ENCODE results near the gene FOXL3. TPM values are rescaled to one million over a fixed set of nuclear protein-coding genes. Genes with fewer than 3 reads are reported as not detected.

The FOXL3 gene
- total and polyA plus RNA-seq, 4 donors, result not detected

DNA sequence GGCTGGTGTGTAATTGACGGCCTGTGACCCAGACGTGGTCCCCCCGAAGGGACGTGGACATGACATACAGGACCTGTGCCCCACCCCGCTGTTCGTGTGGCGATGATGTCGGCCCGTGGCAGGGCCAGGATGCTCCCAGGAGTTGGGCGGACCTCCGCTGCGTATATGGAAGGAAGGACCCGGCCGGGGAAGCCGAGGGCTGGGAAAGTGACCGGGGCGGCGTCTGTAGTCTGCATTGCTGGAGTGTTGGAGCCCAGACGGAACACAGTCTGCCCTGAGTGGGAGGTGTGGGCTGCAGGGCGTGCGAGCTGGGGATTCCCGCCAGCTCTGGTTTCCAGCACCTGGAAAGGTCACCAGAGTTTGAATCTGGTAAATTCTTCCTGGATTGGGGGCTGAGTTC is 45.0 kb upstream of the FOXL3 start:
- 91% methylated on average over 22 of the region's 22 CpGs for WGBS, 2 donors

GRCh38 chr7:245574-246295 is 44.2 kb upstream of the FOXL3 start:
- H3K4me3 ChIP-seq, result no peak overlapping the region
- H3K27me3 ChIP-seq (ENCODE audit: control insufficient read depth in 3 of 3, insufficient read depth in 3 of 3, low read length in 2 of 3), result no peaks in the 10 kb centered on the region
- no peaks in the 10 kb centered on the region for H3K9me3 ChIP-seq (ENCODE audit: control insufficient read depth in 4 of 4, insufficient read depth in 3 of 4, low read length in 3 of 4)
- H3K27ac ChIP-seq (ENCODE audit: low read depth in 1 of 2, low read length in 1 of 2), result no peak overlapping the region
- no peak for ATAC-seq (ENCODE audit: insufficient read depth, low FRiP score)
- no peaks in the 10 kb centered on the region for H3K4me1 ChIP-seq (ENCODE audit: control insufficient read depth in 5 of 5, insufficient read depth in 5 of 5, low read length in 5 of 5)
- H3K36me3 ChIP-seq (ENCODE audit: control insufficient read depth in 4 of 4, insufficient read depth in 4 of 4, low read length in 4 of 4), result peaks cover 0 to 35% (median 9%) of the 10 kb centered on the region in 4 donors
- no peak for DNase-seq
- WGBS, 2 donors, result 95% methylated on average over 36 of the region's 36 CpGs
- TF ChIP-seq, protein P1, sequence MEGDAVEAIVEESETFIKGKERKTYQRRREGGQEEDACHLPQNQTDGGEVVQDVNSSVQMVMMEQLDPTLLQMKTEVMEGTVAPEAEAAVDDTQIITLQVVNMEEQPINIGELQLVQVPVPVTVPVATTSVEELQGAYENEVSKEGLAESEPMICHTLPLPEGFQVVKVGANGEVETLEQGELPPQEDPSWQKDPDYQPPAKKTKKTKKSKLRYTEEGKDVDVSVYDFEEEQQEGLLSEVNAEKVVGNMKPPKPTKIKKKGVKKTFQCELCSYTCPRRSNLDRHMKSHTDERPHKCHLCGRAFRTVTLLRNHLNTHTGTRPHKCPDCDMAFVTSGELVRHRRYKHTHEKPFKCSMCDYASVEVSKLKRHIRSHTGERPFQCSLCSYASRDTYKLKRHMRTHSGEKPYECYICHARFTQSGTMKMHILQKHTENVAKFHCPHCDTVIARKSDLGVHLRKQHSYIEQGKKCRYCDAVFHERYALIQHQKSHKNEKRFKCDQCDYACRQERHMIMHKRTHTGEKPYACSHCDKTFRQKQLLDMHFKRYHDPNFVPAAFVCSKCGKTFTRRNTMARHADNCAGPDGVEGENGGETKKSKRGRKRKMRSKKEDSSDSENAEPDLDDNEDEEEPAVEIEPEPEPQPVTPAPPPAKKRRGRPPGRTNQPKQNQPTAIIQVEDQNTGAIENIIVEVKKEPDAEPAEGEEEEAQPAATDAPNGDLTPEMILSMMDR (IDR thresholded peaks at IDR 0.05; ENCODE audit: control extremely low read depth, extremely low read depth), result no peak
- H3K9ac ChIP-seq (ENCODE audit: insufficient read depth in 1 of 2, low read length in 2 of 2), result no peak overlapping the region

More for the DNA sequence above, 45.0 kb upstream of the FOXL3 start:
- Histone ChIP-seq H3K4me1 (ENCODE audit: control insufficient read depth in 5 of 5, insufficient read depth in 5 of 5, low read length in 5 of 5) (no peaks in the 10 kb centered on the region), H3K27ac (ENCODE audit: low read depth in 1 of 2, low read length in 1 of 2) (no peak overlapping the region), H3K36me3 (ENCODE audit: control insufficient read depth in 4 of 4, insufficient read depth in 4 of 4, low read length in 4 of 4) (peaks cover 0 to 32% (median 7%) of the 10 kb centered on the region in 4 donors), H3K27me3 (ENCODE audit: control insufficient read depth in 3 of 3, insufficient read depth in 3 of 3, low read length in 2 of 3) (no peaks in the 10 kb centered on the region), H3K9me3 (ENCODE audit: control insufficient read depth in 4 of 4, insufficient read depth in 3 of 4, low read length in 3 of 4) (no peaks in the 10 kb centered on the region), H3K9ac (ENCODE audit: insufficient read depth in 1 of 2, low read length in 2 of 2) (no peak overlapping the region), H3K4me3 (no peak overlapping the region)
- no peak for DNase-seq
- TF ChIP-seq, protein P1 (IDR thresholded peaks at IDR 0.05; ENCODE audit: control extremely low read depth, extremely low read depth), result no peak
- no peak for ATAC-seq (ENCODE audit: insufficient read depth, low FRiP score)

DNA sequence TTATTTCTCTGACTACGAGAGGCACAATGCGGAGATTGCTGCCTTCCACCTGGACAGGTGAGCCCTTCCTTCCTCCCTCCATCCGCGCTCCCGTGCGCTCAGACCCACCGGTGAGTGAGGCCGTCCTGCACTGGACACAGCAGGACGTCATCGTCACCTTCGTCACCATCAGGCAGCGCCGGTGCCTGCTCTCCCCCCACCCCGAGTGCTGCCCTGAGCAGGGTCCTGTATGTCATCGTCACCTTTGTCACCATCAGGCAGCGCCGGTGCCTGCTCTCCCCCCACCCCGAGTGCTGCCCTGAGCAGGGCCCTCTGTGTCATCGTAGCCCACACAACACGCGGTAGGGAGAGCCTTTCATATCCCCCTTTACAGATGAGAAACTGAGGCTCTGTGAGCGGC is 43.5 kb upstream of the FOXL3 start:
- WGBS, 2 donors, result 86 to 94% methylated on average over 22 of the region's 22 CpGs

More for the DNA sequence above, 43.5 kb upstream of the FOXL3 start:
- Histone ChIP-seq H3K4me3 (no peak overlapping the region), H3K4me1 (ENCODE audit: control insufficient read depth in 5 of 5, insufficient read depth in 5 of 5, low read length in 5 of 5) (no peaks in the 10 kb centered on the region), H3K9ac (ENCODE audit: insufficient read depth in 1 of 2, low read length in 2 of 2) (no peak overlapping the region), H3K9me3 (ENCODE audit: control insufficient read depth in 4 of 4, insufficient read depth in 3 of 4, low read length in 3 of 4) (no peaks in the 10 kb centered on the region), H3K36me3 (ENCODE audit: control insufficient read depth in 4 of 4, insufficient read depth in 4 of 4, low read length in 4 of 4) (peaks cover 0 to 37% (median 10%) of the 10 kb centered on the region in 4 donors), H3K27me3 (ENCODE audit: control insufficient read depth in 3 of 3, insufficient read depth in 3 of 3, low read length in 2 of 3) (no peaks in the 10 kb centered on the region), H3K27ac (ENCODE audit: low read depth in 1 of 2, low read length in 1 of 2) (no peak overlapping the region)
- TF ChIP-seq, protein P1 (IDR thresholded peaks at IDR 0.05; ENCODE audit: control extremely low read depth, extremely low read depth), result no peak
- ATAC-seq (ENCODE audit: insufficient read depth, low FRiP score) (no peak), DNase-seq (no peak)
